ENCODE data around the gene TLR9. TPM values are rescaled to one million over a fixed set of nuclear protein-coding genes. Genes with fewer than 3 reads are reported as not detected.
"Not testable (repeated sequence)": the region's sequence is repeated elsewhere in the genome, so short reads cannot be mapped to it uniquely, and the experiment has no call there.

The TLR9 gene
- total RNA-seq, 2 donors from 2014 or later, result 0.42 TPM; not detected in 1

GRCh38 chr3:52184690-52185089, 40.8 kb downstream of the TLR9 start:
- ATAC-seq (no peak), DNase-seq (no peak)
- intact Hi-C loops (cut with DNase I, micrococcal nuclease), result no loop called here

DNA sequence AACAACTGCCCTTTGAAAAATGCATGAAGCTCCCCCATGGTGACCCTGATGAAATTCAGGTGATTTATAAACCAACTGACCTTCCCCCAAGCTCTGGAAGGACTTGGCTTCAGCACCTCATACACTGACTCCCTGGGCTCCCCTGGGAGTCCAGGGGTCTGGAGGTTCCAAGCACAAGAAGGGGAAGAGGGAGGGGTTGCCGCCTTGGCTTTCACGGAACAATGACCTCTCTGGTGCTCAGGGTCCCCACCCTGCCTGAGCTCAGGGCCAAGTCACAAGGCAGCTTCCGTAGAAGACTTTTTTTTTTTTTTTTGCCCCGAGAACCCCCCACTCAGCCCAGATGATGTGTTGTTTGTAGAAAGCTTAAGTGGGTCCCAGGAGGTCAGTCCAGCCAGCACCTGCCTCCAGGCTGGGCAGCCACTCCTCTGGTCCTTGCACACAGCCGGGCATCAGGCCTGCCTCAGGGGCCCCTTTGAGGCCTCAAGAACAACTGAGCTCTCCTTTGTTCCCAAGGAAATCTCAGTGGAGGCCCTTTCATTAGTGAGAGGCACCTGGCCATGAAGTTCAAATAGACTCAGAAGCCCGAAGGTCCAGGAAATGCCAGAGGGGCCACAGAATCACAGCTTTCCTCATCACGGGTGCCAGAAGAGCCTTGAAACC, 41.5 kb downstream of the TLR9 start:
- intact Hi-C loops (cut with DNase I, micrococcal nuclease), result no loop called here
- DNase-seq (no peak), ATAC-seq (no peak)

DNA sequence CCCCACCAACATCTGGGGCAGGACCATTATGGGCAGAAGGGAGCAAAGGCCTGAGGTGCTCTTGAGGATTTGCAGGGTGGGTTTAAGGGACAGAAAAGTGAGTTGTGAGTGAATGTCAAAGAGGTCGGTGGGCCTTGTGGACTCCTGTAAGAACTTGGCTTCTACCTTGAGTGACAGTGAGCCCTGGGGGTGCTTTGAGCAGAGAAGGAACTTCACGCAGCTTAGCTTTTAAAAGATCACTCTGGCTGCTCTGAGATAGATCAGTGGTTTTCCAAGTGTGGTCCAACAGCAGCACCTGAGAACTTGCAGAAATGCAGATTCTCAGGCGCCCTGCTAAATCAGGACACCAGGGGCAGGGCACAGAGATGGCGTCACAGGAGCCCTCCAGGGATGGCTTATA, 42.8 kb downstream of the TLR9 start:
- intact Hi-C loops (cut with DNase I, micrococcal nuclease), result no loop called here
- DNase-seq (no peak), ATAC-seq (no peak)

GRCh38 chr3:52182196-52182595, 43.2 kb downstream of the TLR9 start:
- ATAC-seq, result no peak
- DNase-seq, result no peak
- intact Hi-C loops (cut with DNase I, micrococcal nuclease), result no loop called here

DNA sequence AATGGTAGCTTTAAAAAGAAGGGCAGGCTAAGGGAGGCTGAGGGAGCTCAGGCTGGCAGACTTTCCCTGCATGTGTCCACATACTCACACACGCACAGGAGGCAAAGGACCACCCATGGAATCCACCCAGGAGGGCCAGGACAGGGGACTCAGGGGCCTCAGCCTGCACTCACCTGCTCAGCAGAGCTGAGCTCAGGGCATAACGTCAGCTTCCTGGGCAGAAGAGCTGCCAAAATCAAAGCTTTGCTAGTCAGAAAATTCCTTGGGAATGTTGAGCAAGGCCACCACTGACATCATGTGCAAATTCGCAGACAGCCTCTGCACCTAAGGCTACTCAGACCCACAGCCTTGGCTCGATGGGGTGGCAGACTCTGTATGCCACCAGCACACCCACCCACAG, 43.9 kb downstream of the TLR9 start:
- no peak for ATAC-seq
- DNase-seq, result no peak
- intact Hi-C loops (cut with DNase I, micrococcal nuclease), result no loop called here

DNA sequence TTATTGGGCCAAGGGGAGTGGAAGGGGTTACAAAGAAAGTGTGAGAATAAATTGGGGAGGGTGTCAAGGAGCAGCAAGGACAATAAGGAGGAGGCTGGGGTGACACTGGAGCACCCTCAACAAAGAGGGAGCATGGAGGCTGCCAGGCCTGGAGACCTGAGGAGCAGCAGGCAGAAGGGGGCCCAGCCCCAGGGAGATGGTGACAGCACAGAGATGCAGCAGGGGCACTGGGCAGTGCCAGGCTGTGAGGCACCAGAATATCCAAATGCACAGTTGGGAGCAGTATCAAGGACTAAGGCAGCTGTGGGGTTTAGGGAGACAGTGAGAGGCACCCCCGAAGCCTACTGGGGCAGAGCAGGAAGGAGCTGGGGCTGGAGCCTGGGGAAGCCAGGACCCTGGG, 46.9 kb downstream of the TLR9 start:
- ATAC-seq, result no peak
- no peak for DNase-seq
- intact Hi-C loops (cut with DNase I, micrococcal nuclease), result no loop called here

- ATAC-seq; DNase-seq; intact Hi-C loops (cut with DNase I, micrococcal nuclease): not testable (repeated sequence)
Observed at GRCh38 chr3:52178126-52178525, 47.3 kb downstream of the TLR9 start.

- DNase-seq, result no peak
- intact Hi-C loops (cut with DNase I, micrococcal nuclease), result no loop called here
- ATAC-seq, result no peak
Observed at GRCh38 chr3:52177701-52178042, 47.8 kb downstream of the TLR9 start.

- intact Hi-C loops (cut with DNase I, micrococcal nuclease), result no loop called here
- ATAC-seq (no peak), DNase-seq (no peak)
Observed at GRCh38 chr3:52176951-52177700, 48.3 kb downstream of the TLR9 start.

GRCh38 chr3:52176180-52176752, 49.2 kb downstream of the TLR9 start:
- ATAC-seq, result no peak

DNA sequence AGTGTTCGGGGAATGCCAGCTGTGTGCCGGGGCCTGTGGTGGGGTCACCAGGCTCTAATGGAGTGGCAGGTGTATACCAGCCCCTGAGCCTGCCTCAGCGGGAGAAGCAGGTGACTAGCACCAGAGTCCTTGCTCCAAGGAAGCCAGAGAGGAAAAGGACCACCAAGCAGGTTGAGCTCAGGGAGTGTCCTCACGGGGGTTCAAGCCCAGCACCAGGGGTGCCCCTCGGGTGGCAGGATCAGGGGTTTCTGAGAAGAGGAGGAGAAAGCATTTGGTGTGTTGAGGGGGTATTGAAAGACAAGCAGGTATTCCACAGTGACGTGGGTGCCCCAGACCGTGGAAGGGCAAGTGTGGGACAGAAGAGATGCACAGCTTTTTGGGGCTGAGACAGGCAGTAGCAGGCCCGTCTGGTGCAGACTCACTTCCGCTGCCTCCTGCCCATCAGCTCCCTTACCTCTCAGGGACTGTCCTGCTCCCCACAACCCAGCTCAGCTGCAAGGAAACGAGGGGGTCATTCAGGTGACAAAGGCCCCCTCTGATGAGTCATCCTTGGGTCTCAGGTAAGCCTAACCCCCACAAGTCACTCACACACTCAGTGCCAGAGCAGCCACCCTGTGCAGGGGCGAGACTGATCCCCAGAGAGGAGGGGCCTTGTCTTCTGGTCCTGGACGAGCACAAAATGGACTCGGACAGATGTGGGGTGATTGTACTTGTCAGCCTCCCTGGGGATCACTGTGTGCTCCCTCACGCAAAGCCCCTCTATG, 49.8 kb downstream of the TLR9 start:
- intact Hi-C loops (cut with DNase I, micrococcal nuclease), result no loop called here
- ATAC-seq (no peak), DNase-seq (no peak)

More at GRCh38 chr3:52176180-52176752, 49.2 kb downstream of the TLR9 start:
- DNase-seq, result no peak
- intact Hi-C loops (cut with DNase I, micrococcal nuclease), result no loop called here

DNA sequence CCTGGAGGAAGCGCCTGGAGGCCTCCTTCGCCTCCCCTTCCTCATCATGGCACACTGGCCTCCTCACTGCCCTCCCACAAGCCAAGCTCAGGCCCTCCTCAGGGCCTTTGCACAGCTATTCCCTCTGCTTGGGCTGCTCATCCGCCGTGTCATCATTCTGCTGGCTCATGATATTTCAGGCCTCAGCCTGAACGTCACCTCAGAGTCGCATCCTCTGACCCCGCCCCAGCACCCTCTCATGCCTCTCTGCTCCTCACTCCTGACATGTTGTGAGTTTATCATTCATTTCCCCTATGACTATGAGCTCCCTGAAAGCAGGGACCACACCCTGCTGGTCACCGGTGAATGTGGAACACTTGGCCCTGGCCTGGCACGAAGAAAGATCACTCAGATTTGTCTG, 50.5 kb downstream of the TLR9 start:
- ATAC-seq (no peak), DNase-seq (no peak)
- intact Hi-C loops (cut with DNase I, micrococcal nuclease), result no loop called here

DNA sequence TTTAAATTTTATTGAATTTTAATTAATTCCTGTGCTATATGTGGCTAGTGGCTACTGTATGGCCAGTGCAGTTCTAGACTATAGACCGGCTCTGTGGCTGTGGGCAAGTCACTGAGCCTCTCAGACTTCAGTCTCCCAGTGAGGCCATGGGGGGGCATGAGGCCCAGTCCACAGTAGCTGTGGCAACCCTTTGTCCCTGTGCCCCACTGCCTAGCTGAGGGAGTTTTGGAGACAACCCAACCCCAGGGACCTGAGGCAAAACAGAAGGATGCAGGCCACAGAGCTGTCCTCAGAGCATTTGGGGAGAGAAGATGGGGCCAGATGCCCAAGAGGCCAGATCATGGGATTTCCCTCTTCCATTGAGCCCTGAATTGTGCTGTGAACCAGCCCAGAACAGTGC, 52.3 kb downstream of the TLR9 start:
- ATAC-seq (no peak), DNase-seq (no peak)
- intact Hi-C loops (cut with DNase I, micrococcal nuclease), result no loop called here

DNA sequence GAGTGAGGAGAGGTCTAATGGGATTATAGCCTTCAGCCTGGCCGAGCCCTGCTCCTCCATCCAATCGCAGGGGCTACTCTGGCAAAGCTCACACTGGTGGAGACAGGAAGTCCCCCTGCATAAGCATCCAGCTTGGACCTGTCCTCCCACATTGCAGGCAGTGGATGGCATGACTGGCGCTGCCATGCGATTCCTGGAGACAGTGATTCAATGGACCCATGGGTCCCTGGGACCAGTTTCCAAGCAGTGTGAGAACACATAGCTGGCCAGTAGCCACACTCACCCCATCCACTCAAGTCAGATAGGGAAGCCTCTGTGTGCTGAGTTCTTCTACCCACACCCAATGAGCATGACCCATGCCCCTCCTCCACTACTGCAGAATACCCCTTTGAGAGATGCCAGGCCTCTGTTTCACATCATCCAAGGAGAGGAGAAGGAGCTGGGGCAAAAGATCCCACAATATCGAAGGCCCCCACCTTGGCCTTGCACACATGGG, 53.1 kb downstream of the TLR9 start:
- intact Hi-C loops (cut with DNase I, micrococcal nuclease), result no loop called here

GRCh38 chr3:52171514-52172261, 53.8 kb downstream of the TLR9 start:
- ATAC-seq (peak; percentile 27), DNase-seq (no peak)
- intact Hi-C loops (cut with DNase I, micrococcal nuclease), result no loop called here

More for the DNA sequence above, 53.1 kb downstream of the TLR9 start:
- ATAC-seq (no peak), DNase-seq (no peak)
